HG03025 (cell line): ENCODE data around the gene FXYD6.
"Not testable (repeated sequence)": the region's sequence is repeated elsewhere in the genome, so short reads cannot be mapped to it uniquely, and the experiment has no call there.

Experiments
- ATAC-seq: cut with Tn5 transposase; IDR thresholded peaks from one replicate; pipeline ENCODE4 v1.9.1; 2021; ENCODE audit warnings: mild to moderate bottlenecking, moderate library complexity; ENCODE audit not compliant: unreplicated experiment, low FRiP score

FXYD6 gene

GRCh38 chr11:117820071-117820470, 56.4 kb downstream of the FXYD6 start:
- no peak for ATAC-seq

- no peak for ATAC-seq
Observed at GRCh38 chr11:117819096-117820040, 57.1 kb downstream of the FXYD6 start.

GRCh38 chr11:117818041-117818873, 58.2 kb downstream of the FXYD6 start:
- no peak for ATAC-seq

GRCh38 chr11:117817368-117818040, 59.0 kb downstream of the FXYD6 start:
- ATAC-seq = no peak

GRCh38 chr11:117816846-117817367, 59.6 kb downstream of the FXYD6 start:
- no peak for ATAC-seq

DNA sequence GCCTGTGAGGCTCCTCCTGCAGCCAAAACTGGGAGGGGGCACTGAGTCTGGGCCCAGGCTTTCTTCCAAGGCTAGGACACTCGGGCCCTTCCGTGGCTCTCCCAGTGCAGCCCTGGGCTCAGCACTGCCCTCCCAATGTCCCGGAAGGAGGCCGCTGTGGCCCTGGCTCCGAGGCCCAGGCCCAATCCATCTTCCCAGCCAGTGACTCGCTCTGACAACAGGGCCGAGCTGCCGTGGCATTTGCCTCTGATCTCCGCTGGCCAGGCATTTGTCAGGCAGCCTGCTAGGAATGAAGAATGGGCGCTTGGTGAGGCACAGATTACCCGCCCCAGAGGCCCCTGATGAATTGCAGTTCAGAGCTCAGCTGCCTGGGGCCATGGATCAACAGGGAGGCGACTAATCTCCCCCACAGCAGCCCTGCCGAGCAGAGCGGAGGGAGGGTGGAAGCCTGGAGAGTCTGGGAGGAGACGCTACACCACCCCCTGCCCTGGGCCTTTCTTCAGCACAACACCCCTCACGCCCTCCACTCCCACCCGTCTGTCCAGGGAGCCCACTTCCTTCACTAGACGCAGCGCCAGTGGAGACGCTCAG, 60.2 kb downstream of the FXYD6 start:
- ATAC-seq = no peak

DNA sequence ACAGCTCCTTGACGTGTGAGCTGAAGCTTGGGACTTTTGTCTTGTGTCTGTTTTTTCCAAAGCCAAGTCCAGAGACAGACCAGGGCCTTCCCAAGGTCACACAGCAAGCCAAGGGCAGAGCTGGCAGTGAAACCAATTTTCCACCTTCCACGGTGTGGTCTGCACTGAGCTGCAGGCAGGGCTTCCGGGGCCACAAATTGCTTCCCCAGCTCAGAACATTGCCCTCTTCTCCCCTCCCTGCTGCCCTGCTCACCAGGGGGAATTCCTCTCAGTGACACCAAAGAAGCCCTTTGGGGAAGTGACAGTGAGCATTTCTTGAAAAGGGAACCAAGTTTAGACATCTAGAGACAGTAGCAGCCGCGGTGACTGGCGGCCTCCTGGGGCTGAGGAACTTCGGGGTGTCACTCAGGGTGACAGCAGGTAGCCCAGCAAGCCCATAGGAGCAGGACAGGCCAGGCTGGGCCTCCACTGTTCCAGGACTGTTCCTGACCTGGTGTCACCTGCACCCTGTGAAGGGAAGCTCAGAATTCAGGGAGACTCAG, 61.1 kb downstream of the FXYD6 start:
- peak; percentile 56 for ATAC-seq

DNA sequence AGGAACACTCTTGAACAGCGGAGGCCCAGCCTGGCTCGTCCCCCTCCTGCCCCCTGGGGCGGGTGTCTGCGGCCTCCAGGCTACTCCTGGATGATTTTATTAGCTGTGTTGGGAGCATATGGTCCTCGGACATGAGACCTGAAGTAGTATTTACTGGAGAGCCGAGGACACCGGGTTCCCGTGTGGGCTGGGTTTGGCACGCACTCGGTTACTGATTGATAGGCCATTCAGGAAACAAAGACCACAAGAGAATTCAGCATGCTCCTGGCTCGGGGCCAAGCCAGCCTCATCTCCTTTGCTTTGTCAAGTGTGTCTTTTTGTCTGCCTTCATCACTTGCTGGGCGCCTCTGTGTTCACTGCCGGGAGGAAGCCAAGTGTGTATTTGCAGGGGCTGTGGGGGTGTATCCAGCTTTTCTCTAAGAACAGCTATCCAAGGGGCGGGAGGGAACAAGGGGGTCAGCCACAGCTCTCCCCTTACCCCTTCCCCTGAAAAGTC, 61.6 kb downstream of the FXYD6 start:
- ATAC-seq = peak; percentile 24

DNA sequence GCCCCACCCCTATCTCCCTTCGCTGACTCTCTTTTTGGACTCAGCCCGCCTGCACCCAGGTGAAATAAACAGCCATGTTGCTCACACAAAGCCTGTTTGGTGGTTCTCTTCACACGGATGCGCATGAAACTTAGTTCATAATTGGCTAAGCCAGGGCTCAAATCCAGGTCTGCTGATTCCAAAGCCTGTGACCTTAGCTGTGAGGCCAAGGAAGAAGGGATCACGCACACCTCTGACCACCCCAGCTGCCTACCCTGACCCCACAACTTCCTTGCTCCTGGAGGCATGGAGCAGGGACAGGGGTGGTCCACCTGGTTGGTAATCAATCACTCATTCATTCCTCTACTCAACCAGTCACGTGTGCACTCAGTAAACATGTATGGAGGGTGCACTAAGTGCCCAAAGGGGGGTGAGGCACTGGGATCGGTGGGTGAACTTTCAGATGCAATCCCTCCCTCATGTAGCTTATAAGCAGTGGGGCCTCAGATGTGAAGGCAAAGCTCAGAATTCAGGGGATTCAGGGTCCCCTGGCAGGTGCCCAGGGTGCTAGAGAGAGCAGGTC, 62.2 kb downstream of the FXYD6 start:
- ATAC-seq = no peak

DNA sequence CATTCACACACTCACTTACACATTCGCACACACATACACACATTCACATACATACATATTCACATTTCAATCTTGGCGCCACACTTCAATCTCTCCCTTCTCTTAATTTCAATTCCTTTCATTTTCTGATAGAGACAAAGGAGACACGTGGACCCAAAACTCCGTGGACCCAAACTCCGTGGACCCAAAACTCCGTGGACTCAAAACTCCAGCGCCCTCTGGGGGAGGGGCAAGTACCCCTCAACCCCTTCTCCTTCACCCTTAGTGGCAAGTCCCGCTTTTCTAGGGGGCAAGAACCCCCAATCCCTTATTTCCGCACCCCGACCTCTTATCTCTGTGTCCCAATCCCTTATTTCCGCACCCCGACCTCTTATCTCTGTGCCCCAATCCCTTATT, 66.4 kb downstream of the FXYD6 start:
- ATAC-seq = not testable (repeated sequence)

- ATAC-seq = no peak
Observed at GRCh38 chr11:117809236-117810055, 67.0 kb downstream of the FXYD6 start.

DNA sequence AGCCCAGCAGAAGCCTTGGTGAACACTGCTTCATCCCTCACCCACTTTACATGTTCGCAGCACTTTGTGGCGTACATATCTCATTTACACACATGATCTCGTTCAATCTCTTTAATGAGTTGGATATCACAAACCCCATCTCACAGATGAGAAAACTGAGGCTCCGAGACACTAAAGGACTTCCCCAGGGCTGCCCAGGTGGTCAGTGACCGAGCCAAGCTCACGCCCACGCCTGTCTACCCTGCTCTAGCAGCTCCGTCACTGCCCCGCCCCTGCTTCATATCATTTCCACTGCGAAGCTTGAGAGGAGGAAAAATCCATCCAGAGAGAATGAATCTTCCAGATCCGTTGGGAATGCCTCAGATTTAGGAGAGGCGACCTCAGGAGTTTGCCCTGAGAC, 67.7 kb downstream of the FXYD6 start:
- no peak for ATAC-seq

DNA sequence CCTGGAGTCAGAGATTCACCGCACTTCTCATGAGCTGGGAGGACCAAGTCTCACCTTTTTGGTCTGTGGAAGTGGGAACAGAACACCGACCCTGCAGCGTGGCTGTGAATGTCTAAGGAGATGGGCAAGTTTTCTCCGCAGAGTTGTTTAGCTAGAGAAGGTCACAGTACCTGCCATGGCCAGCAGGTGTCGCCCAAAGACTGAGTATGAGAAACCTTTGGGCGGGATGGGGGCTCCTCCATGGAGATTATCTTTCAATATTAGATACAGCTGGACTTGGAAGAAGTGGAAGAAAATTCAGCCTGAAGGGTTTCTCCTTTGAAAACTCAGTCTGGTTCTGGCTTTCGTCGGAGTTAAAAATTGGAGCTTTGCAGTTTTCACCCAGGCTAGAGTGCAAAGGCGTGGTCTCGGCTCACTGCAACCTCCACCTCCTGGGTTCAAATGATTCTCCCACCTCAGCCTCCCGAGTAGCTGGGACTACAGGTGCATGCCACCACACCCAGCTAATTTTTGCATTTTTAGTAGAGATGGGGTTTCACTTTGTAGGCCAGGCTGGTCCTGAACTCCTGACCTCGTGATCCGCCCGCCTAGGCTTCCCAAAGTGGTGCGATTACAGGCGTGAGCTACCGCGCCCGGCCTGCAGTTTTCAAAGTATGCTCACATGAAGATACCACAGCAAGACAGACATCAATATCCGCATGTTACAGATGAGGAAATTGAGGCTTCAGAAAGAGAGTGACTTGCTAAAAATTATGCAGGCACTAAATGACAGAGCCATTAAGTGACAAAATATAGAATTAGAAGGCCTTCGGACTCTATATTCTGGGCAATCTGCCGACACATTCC, 68.8 kb downstream of the FXYD6 start:
- no peak for ATAC-seq

- ATAC-seq = no peak
Observed at GRCh38 chr11:117806846-117807245, 69.6 kb downstream of the FXYD6 start.

DNA sequence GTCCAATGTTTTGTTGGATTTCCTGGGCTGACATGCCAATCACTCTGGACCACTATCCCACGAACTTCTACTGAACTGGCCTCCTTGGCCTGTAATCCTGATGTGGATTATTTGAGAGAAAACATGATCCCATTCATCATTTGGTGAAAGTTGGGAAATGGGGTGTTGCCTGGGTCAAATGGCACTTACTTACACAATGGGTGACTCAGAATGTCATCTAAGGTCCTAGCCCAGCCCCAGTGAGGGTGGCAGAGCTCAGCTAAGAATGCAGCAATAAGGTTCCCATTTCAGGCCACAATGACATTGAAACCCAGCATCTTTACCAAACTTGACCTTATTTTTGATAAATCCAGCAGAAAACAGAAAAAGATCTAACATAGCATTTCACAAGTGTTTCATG, 71.4 kb downstream of the FXYD6 start:
- no peak for ATAC-seq

DNA sequence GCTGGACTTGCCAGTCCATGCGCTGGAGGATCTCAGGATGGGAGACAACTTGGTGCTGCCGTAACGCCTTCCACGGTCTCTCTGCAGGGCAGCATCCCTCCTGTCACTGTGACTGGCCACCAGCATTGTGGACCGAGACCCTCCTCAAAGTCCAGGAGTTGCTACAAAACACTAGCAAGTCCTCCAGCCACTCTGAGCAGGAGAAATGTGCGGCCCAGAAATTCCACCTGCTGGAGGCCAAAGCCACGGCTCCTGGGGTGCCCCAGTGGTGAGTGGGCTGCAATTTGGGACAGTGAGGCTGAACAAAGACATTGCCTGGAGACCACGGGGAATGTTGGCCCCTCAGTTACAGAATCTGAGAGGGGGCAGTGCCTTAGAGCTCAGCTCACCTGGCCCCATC, 72.6 kb downstream of the FXYD6 start:
- no peak for ATAC-seq

DNA sequence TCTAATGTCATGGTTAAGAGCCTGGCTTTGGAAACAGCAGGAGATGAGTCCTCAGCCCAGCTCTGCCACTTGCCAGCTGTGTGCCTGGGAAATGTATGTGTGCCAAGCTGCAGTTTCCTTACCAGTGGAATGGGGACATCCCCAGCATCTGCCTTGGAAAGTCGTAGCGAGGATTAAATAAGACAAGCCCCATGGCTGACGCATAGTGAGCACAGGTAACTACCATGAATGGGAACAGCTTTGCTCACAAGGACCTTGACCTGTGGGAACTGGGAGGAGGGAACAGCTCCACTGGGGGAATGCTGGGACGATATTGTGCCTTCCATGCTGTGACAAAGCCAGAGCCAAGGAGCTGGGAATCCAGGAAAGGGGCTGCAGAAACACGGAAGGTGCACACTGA, 76.8 kb downstream of the FXYD6 start:
- ATAC-seq = no peak
